Lower lobe of right lung (tissue), 2 donors: Measurements from ENCODE around the gene STOM. TPM values are rescaled to one million over a fixed set of nuclear protein-coding genes. Genes with fewer than 3 reads are reported as not detected.

Source experiments
- ATAC-seq, 2 donors: fragments of 200-7000 bp; cut with Tn5 transposase; one replicate each; pipeline ENCODE4 v1.9.1; 2020 to 2022; ENCODE audit warnings: mild to moderate bottlenecking in 2 of 2, moderate library complexity in 2 of 2
- DNase-seq: peaks from one replicate; pipeline ENCODE4 v3.0.0-alpha.2; 2020
- H3K27ac ChIP-seq: fragments of 200-600 bp; one replicate; pipeline ENCODE4 v1.8.0; 2022
- H3K27me3 ChIP-seq: fragments of 200-600 bp; one replicate; pipeline ENCODE4 v1.8.0; 2022; ENCODE audit warnings: low read depth
- H3K36me3 ChIP-seq: fragments of 200-600 bp; one replicate; pipeline ENCODE4 v1.8.0; 2022; ENCODE audit warnings: mild to moderate bottlenecking
- H3K4me1 ChIP-seq: fragments of 200-600 bp; one replicate; pipeline ENCODE4 v1.8.0; 2022
- H3K4me3 ChIP-seq: fragments of 200-600 bp; one replicate; pipeline ENCODE4 v1.8.0; 2022; ENCODE audit warnings: mild to moderate bottlenecking
- H3K9me3 ChIP-seq: fragments of 200-600 bp; one replicate; pipeline ENCODE4 v1.8.0; 2022
- intact Hi-C: fragments of 100-400 bp; cut with DNase I; formaldehyde crosslinking; loops from one replicate; pipeline ENCODE4 v1.11.0; 2022
- total RNA-seq: library from RNA; stranded (reverse); fragmentation: NEBNext Ultra II Directional; extraction: Animal tissue kit (Norgen Biotek cat#: 25700); gene quantifications from one replicate; pipeline ENCODE4 v1.2.1, GENCODE V29; 2021
- TF ChIP-seq, protein P1 (sequence below): fragments of 200-600 bp; IDR thresholded peaks from one replicate; pipeline ENCODE4 v1.8.0; 2022; ENCODE audit warnings: antibody characterized with exemption, mild to moderate bottlenecking
- donor health status: DM: no; HTN: yes; CAD: no; lungs with severe emphysema.

The STOM gene
- total RNA-seq, 1 donor from 2014 or later: 479 TPM

DNA sequence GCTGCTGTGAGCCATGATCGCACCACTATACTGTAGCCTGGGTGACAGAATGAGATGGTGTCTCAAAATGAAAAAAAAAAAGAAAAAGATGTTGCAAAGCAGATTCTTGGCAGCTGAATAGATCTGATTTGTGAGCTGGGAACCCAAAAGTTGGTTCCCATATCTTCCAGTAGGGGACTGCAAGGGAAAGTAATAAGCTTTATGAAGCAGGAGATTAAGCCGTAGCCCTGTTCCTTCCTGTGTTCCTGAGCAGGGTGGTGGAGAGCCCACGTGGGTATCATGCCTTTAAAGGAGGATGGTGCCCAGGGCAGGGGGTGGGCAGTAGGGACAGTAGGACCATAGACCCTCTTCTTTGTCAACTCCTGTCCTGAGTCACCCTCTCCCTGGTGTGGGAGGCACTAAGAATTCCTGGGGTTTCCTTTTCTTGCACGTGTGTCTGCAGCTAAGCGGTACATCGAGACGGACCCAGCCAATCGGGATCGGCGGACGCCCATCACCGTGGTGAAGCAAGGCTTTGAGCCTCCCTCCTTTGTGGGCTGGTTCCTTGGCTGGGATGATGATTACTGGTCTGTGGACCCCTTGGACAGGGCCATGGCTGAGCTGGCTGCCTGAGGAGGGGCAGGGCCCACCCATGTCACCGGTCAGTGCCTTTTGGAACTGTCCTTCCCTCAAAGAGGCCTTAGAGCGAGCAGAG is 37.9 kb downstream of the STOM start:
- Histone ChIP-seq H3K9me3 (no peaks in the 10 kb centered on the region), H3K4me3 (no peak overlapping the region), H3K27ac (peak overlapping the region; percentile 67), H3K4me1 (peaks cover 30% of the 10 kb centered on the region), H3K27me3 (no peaks in the 10 kb centered on the region), H3K36me3 (peaks cover 87% of the 10 kb centered on the region)
- DNase-seq: no peak
- ATAC-seq: peak; percentile 17 to 29
- TF ChIP-seq, protein P1, sequence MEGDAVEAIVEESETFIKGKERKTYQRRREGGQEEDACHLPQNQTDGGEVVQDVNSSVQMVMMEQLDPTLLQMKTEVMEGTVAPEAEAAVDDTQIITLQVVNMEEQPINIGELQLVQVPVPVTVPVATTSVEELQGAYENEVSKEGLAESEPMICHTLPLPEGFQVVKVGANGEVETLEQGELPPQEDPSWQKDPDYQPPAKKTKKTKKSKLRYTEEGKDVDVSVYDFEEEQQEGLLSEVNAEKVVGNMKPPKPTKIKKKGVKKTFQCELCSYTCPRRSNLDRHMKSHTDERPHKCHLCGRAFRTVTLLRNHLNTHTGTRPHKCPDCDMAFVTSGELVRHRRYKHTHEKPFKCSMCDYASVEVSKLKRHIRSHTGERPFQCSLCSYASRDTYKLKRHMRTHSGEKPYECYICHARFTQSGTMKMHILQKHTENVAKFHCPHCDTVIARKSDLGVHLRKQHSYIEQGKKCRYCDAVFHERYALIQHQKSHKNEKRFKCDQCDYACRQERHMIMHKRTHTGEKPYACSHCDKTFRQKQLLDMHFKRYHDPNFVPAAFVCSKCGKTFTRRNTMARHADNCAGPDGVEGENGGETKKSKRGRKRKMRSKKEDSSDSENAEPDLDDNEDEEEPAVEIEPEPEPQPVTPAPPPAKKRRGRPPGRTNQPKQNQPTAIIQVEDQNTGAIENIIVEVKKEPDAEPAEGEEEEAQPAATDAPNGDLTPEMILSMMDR: peak; percentile 35
- intact Hi-C loops: no loop called here

DNA sequence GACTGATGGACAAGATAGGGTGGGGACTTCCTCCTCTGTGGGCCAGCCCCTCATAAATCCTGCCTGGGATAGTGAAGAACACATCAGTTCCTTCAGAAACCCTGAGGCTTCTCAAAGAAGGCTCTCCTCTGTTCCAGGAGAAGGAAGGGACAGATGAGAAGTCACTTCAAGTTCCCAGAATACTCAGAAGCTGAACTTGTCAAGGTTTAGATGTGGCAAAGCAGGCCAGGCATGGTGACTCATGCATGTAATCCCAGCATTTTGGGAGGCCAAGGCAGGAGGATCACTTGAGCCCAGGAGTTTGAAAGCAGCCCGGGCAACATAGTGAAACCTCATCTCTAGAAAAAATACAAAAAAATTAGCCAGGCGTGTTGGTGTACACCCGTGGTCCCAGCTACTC is 38.5 kb downstream of the STOM start:
- Histone ChIP-seq H3K36me3 (peaks cover 87% of the 10 kb centered on the region), H3K4me1 (peaks cover 35% of the 10 kb centered on the region), H3K27ac (peak overlapping the region; percentile 67), H3K9me3 (no peaks in the 10 kb centered on the region), H3K27me3 (no peaks in the 10 kb centered on the region), H3K4me3 (no peak overlapping the region)
- TF ChIP-seq, protein P1: no peak
- peak in 1 of 2 donors; percentile 5 for ATAC-seq
- intact Hi-C loops: no loop called here
- DNase-seq: no peak

DNA sequence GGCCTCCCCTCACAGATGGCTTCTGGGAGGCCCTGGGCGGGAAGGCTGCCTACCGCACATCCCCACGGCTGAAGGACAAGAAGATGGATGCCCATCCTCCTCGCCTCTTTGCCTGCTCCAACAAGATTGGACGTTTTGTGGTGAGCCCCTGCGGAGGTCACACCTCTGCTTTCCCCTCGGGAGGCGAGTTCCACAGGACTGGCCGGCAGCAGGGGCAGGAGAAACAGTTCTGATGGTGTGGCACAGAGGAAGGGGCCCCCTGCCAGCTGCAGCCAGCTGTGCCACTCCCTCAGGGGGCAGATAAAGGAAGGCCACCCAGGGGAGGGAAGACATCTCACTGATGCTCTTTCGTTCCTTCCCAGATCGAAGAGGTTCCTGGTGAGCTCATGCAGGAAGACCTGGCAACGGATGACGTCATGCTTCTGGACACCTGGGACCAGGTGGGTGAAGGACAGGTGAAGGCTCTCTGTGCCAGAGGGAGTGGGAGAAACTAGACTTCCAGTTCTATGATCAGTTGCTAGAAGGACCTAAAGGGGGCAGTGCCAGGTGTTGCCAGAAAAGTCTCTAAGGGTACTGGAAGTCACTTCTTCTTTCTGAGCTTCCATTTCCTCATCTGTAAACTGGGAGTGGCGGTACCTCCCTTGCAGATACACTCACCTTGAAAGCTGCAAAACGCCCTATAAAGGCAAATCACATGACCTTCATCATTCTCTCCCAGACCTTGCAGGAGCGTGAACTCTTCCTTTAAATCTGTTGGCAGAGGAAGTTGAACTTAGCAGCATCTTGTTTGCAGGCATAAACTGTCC is 41.0 kb downstream of the STOM start:
- H3K27me3 ChIP-seq: no peaks in the 10 kb centered on the region
- peaks cover 98% of the 10 kb centered on the region for H3K36me3 ChIP-seq
- peak overlapping the region; percentile 86 for H3K27ac ChIP-seq
- no peak for DNase-seq
- peaks cover 57% of the 10 kb centered on the region for H3K4me1 ChIP-seq
- TF ChIP-seq, protein P1: no peak
- no peaks in the 10 kb centered on the region for H3K9me3 ChIP-seq
- H3K4me3 ChIP-seq: no peak overlapping the region
- ATAC-seq: no peak
- intact Hi-C loops: loop anchor here (10.0 kb wide), 1 partner anchor 46 kb away; the partner anchor contains the start of gene STOM

DNA sequence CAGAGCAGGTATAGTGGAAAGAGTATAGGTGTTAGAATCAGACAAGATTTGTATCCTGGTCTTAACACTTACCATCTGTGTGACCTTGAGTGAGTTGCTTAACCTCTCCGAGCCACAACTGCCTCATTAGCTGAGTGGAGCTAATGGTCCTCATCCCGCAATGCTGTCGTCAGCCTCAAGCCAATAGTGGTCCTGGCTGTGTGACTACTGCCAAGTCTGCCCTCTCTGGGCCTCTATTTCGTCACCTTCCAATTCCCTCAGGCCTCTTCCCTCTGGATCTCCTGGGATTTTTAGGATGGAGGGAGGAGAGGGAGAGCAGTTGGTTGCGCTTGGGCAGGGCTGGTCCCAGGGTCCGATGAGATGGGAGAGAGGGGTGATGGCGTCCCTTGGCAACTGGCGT is 41.6 kb downstream of the STOM start:
- no peaks in the 10 kb centered on the region for H3K9me3 ChIP-seq
- DNase-seq (no peak), ATAC-seq (no peak)
- H3K36me3 ChIP-seq: peaks cover 99% of the 10 kb centered on the region
- TF ChIP-seq, protein P1: no peak
- no peak overlapping the region for H3K4me3 ChIP-seq
- H3K27me3 ChIP-seq: no peaks in the 10 kb centered on the region
- peaks cover 60% of the 10 kb centered on the region for H3K4me1 ChIP-seq
- peak overlapping the region; percentile 86 for H3K27ac ChIP-seq
- intact Hi-C loops: loop anchor here (10.0 kb wide), 1 partner anchor 46 kb away; the partner anchor contains the start of gene STOM

DNA sequence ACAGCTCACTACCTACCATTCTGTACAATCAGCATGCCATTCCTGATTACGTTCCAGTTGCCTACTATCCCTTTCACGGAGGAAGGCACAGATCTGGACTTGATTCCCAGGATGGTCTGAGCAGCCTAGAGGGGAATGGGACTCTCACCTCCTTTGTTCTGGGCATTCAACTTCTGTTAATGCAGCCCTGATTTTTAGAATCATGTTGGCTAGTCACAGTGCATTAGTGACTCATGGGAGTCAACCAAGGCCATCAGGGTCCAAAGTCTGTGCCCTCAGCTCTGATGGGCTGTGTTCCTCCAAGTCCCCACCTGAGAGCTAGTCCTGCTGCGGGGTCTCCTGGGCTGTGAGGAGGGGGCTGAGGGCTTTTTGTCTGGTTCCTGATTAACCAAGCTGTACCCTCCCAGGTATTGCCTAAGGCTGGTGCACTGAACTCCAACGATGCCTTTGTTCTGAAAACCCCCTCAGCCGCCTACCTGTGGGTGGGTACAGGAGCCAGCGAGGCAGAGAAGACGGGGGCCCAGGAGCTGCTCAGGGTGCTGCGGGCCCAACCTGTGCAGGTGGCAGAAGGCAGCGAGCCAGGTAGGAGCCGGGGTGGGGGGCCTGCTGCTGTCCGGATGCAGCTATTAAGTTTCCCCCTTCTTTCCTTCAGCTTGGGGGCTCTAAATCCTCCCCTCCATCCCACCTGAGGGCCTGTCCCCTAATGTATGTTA is 43.0 kb downstream of the STOM start:
- DNase-seq: no peak
- Histone ChIP-seq H3K36me3 (peaks cover 98% of the 10 kb centered on the region), H3K27me3 (no peaks in the 10 kb centered on the region), H3K9me3 (no peaks in the 10 kb centered on the region), H3K27ac (peak overlapping the region; percentile 86), H3K4me3 (peak overlapping the region; percentile 11), H3K4me1 (peaks cover 60% of the 10 kb centered on the region)
- intact Hi-C loops: loop anchor here (10.0 kb wide), 1 partner anchor 48 kb away; the partner anchor contains the start of gene STOM
- no peak for ATAC-seq
- TF ChIP-seq, protein P1: no peak
